ENCODE data around the gene RAI14. TPM values are rescaled to one million over a fixed set of nuclear protein-coding genes. Genes with fewer than 3 reads are reported as not detected.
"Not testable (repeated sequence)": the region's sequence is repeated elsewhere in the genome, so short reads cannot be mapped to it uniquely, and the experiment has no call there.

The RAI14 gene
- total and polyA plus RNA-seq, 2 donors (not counting 1 experiment from before 2014, with no cell fraction given), result 98.7 to 125 TPM

GRCh38 chr5:34698754-34699153 is 42.6 kb downstream of the RAI14 start:
- Histone ChIP-seq H3K9ac (ENCODE audit: insufficient read depth, low read length) (no peak overlapping the region), H3K27ac (ENCODE audit: insufficient read depth, low read length) (no peak overlapping the region), H3K36me3 (ENCODE audit: control insufficient read depth, insufficient read depth, low read length) (no peaks in the 10 kb centered on the region), H3K79me2 (ENCODE audit: control insufficient read depth, insufficient read depth, low read length) (peaks cover 78% of the 10 kb centered on the region), H3K9me3 (ENCODE audit: control insufficient read depth, insufficient read depth, low read depth, low read length) (no peaks in the 10 kb centered on the region), H3K4me3 (replicated peaks in 1 of 4; ENCODE audit: control extremely low read depth in 1 of 4, insufficient read depth in 1 of 4, low read depth in 3 of 4, low read length in 4 of 4) (no peak overlapping the region), H4K20me1 (ENCODE audit: control insufficient read depth, extremely low read depth, insufficient read depth, low read length) (no peaks in the 10 kb centered on the region), H3K4me1 (ENCODE audit: control insufficient read depth, extremely low read depth, insufficient read depth, low read length) (peaks cover 3% of the 10 kb centered on the region), H3K4me2 (ENCODE audit: extremely low read depth, insufficient read depth, low read length) (no peak overlapping the region), H2AFZ (ENCODE audit: low read length) (no peak overlapping the region), H3K27me3 (ENCODE audit: control insufficient read depth, insufficient read depth, low read length) (no peaks in the 10 kb centered on the region)
- no peak for TF ChIP-seq CTCF (conservative IDR thresholded peaks at IDR 0.05 in 1 of 2, IDR thresholded peaks at IDR 0.05 in 1 of 2; ENCODE audit: low read depth in 1 of 2, low read length in 2 of 2)
- TF ChIP-seq EZH2 (IDR thresholded peaks at IDR 0.05; ENCODE audit: low read length, missing control alignments), result no peak
- DNase-seq (ENCODE audit: low read depth in 2 of 2), result no peak

GRCh38 chr5:34699155-34700077 is 43.3 kb downstream of the RAI14 start:
- Histone ChIP-seq H3K4me3 (replicated peaks in 1 of 4; ENCODE audit: control extremely low read depth in 1 of 4, insufficient read depth in 1 of 4, low read depth in 3 of 4, low read length in 4 of 4) (no peak overlapping the region), H3K79me2 (ENCODE audit: control insufficient read depth, insufficient read depth, low read length) (peaks cover 79% of the 10 kb centered on the region), H3K9ac (ENCODE audit: insufficient read depth, low read length) (no peak overlapping the region), H3K27ac (ENCODE audit: insufficient read depth, low read length) (no peak overlapping the region), H3K4me2 (ENCODE audit: extremely low read depth, insufficient read depth, low read length) (no peak overlapping the region), H4K20me1 (ENCODE audit: control insufficient read depth, extremely low read depth, insufficient read depth, low read length) (no peaks in the 10 kb centered on the region), H3K36me3 (ENCODE audit: control insufficient read depth, insufficient read depth, low read length) (no peaks in the 10 kb centered on the region), H3K9me3 (ENCODE audit: control insufficient read depth, insufficient read depth, low read depth, low read length) (no peaks in the 10 kb centered on the region), H3K4me1 (ENCODE audit: control insufficient read depth, extremely low read depth, insufficient read depth, low read length) (peaks cover 3% of the 10 kb centered on the region), H3K27me3 (ENCODE audit: control insufficient read depth, insufficient read depth, low read length) (no peaks in the 10 kb centered on the region), H2AFZ (ENCODE audit: low read length) (no peak overlapping the region)
- no peak for DNase-seq (ENCODE audit: low read depth in 2 of 2)
- TF ChIP-seq CTCF (conservative IDR thresholded peaks at IDR 0.05 in 1 of 2, IDR thresholded peaks at IDR 0.05 in 1 of 2; ENCODE audit: low read depth in 1 of 2, low read length in 2 of 2) (no peak), EZH2 (IDR thresholded peaks at IDR 0.05; ENCODE audit: low read length, missing control alignments) (no peak)

- Histone ChIP-seq H2AFZ (ENCODE audit: low read length) (no peak overlapping the region), H3K4me1 (ENCODE audit: control insufficient read depth, extremely low read depth, insufficient read depth, low read length) (no peaks in the 10 kb centered on the region), H3K79me2 (ENCODE audit: control insufficient read depth, insufficient read depth, low read length) (peaks cover 77% of the 10 kb centered on the region), H3K4me2 (ENCODE audit: extremely low read depth, insufficient read depth, low read length) (no peak overlapping the region), H3K4me3 (replicated peaks in 1 of 4; ENCODE audit: control extremely low read depth in 1 of 4, insufficient read depth in 1 of 4, low read depth in 3 of 4, low read length in 4 of 4) (no peak overlapping the region), H3K9ac (ENCODE audit: insufficient read depth, low read length) (no peak overlapping the region), H3K27ac (ENCODE audit: insufficient read depth, low read length) (no peak overlapping the region), H3K27me3 (ENCODE audit: control insufficient read depth, insufficient read depth, low read length) (no peaks in the 10 kb centered on the region), H3K36me3 (ENCODE audit: control insufficient read depth, insufficient read depth, low read length) (no peaks in the 10 kb centered on the region), H3K9me3 (ENCODE audit: control insufficient read depth, insufficient read depth, low read depth, low read length) (no peaks in the 10 kb centered on the region), H4K20me1 (ENCODE audit: control insufficient read depth, extremely low read depth, insufficient read depth, low read length) (no peaks in the 10 kb centered on the region)
- no peak for TF ChIP-seq CTCF (conservative IDR thresholded peaks at IDR 0.05 in 1 of 2, IDR thresholded peaks at IDR 0.05 in 1 of 2; ENCODE audit: low read depth in 1 of 2, low read length in 2 of 2)
- TF ChIP-seq EZH2 (IDR thresholded peaks at IDR 0.05; ENCODE audit: low read length, missing control alignments), result no peak
- DNase-seq (ENCODE audit: low read depth in 2 of 2), result no peak
These were observed 43.9 kb downstream of the RAI14 start for GRCh38 chr5:34700078-34700452.

- not testable (repeated sequence) for H3K27ac ChIP-seq (ENCODE audit: insufficient read depth, low read length); H3K9ac ChIP-seq (ENCODE audit: insufficient read depth, low read length); H3K36me3 ChIP-seq (ENCODE audit: control insufficient read depth, insufficient read depth, low read length); H3K4me2 ChIP-seq (ENCODE audit: extremely low read depth, insufficient read depth, low read length); H2AFZ ChIP-seq (ENCODE audit: low read length); H3K4me3 ChIP-seq (replicated peaks in 1 of 4; ENCODE audit: control extremely low read depth in 1 of 4, insufficient read depth in 1 of 4, low read depth in 3 of 4, low read length in 4 of 4); H4K20me1 ChIP-seq (ENCODE audit: control insufficient read depth, extremely low read depth, insufficient read depth, low read length); H3K27me3 ChIP-seq (ENCODE audit: control insufficient read depth, insufficient read depth, low read length); H3K4me1 ChIP-seq (ENCODE audit: control insufficient read depth, extremely low read depth, insufficient read depth, low read length); H3K9me3 ChIP-seq (ENCODE audit: control insufficient read depth, insufficient read depth, low read depth, low read length); DNase-seq (ENCODE audit: low read depth in 2 of 2)
- H3K79me2 ChIP-seq (ENCODE audit: control insufficient read depth, insufficient read depth, low read length), result peaks cover 74% of the 10 kb centered on the region
These were observed 45.3 kb downstream of the RAI14 start for GRCh38 chr5:34701442-34701841.
